ENCODE data around the gene RHBDD3. TPM values are rescaled to one million over a fixed set of nuclear protein-coding genes. Genes with fewer than 3 reads are reported as not detected.
A peak's percentile ranks its signal among the peaks of the same experiment; 100 is the strongest.

The RHBDD3 gene
- polyA plus RNA-seq, 3 donors = 18.9 to 23.9 (median 22.5) TPM

- DNase-seq (ENCODE audit: low read depth in 3 of 3, low spot score in 2 of 3) = no peak
Measured at GRCh38 chr22:29306835-29307595, 39.2 kb upstream of the RHBDD3 start.

- DNase-seq (ENCODE audit: low read depth in 3 of 3, low spot score in 2 of 3) = peak; percentile 45 to 68 (median 55)
Measured at GRCh38 chr22:29306175-29306834, 38.5 kb upstream of the RHBDD3 start, which contains the start of gene GAS2L1. Gene GAS2L1 (plus strand): TSS chr22:29306650. CDS start chr22:29308106, 1,456 bp downstream.

- no peak for DNase-seq (ENCODE audit: low read depth in 3 of 3, low spot score in 2 of 3)
Measured at GRCh38 chr22:29305836-29306174, 38.0 kb upstream of the RHBDD3 start.

- no peak for DNase-seq (ENCODE audit: low read depth in 3 of 3, low spot score in 2 of 3)
Measured at GRCh38 chr22:29302681-29303465, 35.1 kb upstream of the RHBDD3 start.

GRCh38 chr22:29302402-29302680, 34.6 kb upstream of the RHBDD3 start:
- no peak for DNase-seq (ENCODE audit: low read depth in 3 of 3, low spot score in 2 of 3)

- no peak for DNase-seq (ENCODE audit: low read depth in 3 of 3, low spot score in 2 of 3)
Measured at GRCh38 chr22:29301716-29302401, 34.1 kb upstream of the RHBDD3 start.

GRCh38 chr22:29300807-29301601, 33.2 kb upstream of the RHBDD3 start:
- no peak for DNase-seq (ENCODE audit: low read depth in 3 of 3, low spot score in 2 of 3)

GRCh38 chr22:29300467-29300806, 32.7 kb upstream of the RHBDD3 start:
- DNase-seq (ENCODE audit: low read depth in 3 of 3, low spot score in 2 of 3) = no peak

GRCh38 chr22:29299136-29299900, 31.5 kb upstream of the RHBDD3 start:
- DNase-seq (ENCODE audit: low read depth in 3 of 3, low spot score in 2 of 3) = no peak

GRCh38 chr22:29298641-29299040, 30.9 kb upstream of the RHBDD3 start:
- DNase-seq (ENCODE audit: low read depth in 3 of 3, low spot score in 2 of 3) = no peak

GRCh38 chr22:29292379-29292778, 24.6 kb upstream of the RHBDD3 start:
- no peak for DNase-seq (ENCODE audit: low read depth in 3 of 3, low spot score in 2 of 3)

GRCh38 chr22:29291215-29291614, 23.4 kb upstream of the RHBDD3 start:
- DNase-seq (ENCODE audit: low read depth in 3 of 3, low spot score in 2 of 3) = no peak

- no peak for DNase-seq (ENCODE audit: low read depth in 3 of 3, low spot score in 2 of 3)
Measured at GRCh38 chr22:29290061-29290460, 22.3 kb upstream of the RHBDD3 start.

GRCh38 chr22:29288837-29289236, 21.1 kb upstream of the RHBDD3 start:
- no peak for DNase-seq (ENCODE audit: low read depth in 3 of 3, low spot score in 2 of 3)

- no peak for DNase-seq (ENCODE audit: low read depth in 3 of 3, low spot score in 2 of 3)
Measured at GRCh38 chr22:29284196-29284595, 16.4 kb upstream of the RHBDD3 start.

GRCh38 chr22:29277927-29278326, 10.1 kb upstream of the RHBDD3 start:
- DNase-seq (ENCODE audit: low read depth in 3 of 3, low spot score in 2 of 3) = no peak

GRCh38 chr22:29275819-29276565, 8.2 kb upstream of the RHBDD3 start:
- DNase-seq (ENCODE audit: low read depth in 3 of 3, low spot score in 2 of 3) = no peak

GRCh38 chr22:29275167-29275566, 7.4 kb upstream of the RHBDD3 start:
- no peak for DNase-seq (ENCODE audit: low read depth in 3 of 3, low spot score in 2 of 3)

GRCh38 chr22:29272624-29273023, 4.8 kb upstream of the RHBDD3 start:
- DNase-seq (ENCODE audit: low read depth in 3 of 3, low spot score in 2 of 3) = no peak
